ENCODE measurements around the gene TSPAN1.

The TSPAN1 gene

DNA sequence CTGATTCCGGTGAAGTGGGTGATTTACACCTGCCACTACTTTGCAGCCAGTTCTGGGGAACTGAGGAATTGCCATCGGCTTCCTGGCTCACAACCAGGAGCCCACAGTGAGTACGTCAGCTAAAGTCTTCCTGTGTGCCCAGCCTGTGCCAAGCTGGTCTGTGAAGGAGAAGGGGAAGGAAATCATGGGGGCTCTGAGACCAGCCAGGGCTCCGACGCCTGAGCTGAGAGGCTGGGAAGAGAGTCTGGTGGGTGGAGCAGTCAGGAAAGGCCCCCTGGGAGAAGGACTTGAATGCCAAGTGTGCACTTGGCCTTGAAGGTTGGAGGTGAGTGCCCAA lies 29.5 kb downstream of the TSPAN1 start:
- no peak for TF ChIP-seq SIN3A (IDR thresholded peaks at IDR 0.05; ENCODE audit: borderline replicate concordance, insufficient read depth, low read length)
- no peak for TF ChIP-seq TAF1 (IDR thresholded peaks at IDR 0.05; ENCODE audit: borderline replicate concordance, insufficient read depth, low read length)
- TF ChIP-seq, protein P1, sequence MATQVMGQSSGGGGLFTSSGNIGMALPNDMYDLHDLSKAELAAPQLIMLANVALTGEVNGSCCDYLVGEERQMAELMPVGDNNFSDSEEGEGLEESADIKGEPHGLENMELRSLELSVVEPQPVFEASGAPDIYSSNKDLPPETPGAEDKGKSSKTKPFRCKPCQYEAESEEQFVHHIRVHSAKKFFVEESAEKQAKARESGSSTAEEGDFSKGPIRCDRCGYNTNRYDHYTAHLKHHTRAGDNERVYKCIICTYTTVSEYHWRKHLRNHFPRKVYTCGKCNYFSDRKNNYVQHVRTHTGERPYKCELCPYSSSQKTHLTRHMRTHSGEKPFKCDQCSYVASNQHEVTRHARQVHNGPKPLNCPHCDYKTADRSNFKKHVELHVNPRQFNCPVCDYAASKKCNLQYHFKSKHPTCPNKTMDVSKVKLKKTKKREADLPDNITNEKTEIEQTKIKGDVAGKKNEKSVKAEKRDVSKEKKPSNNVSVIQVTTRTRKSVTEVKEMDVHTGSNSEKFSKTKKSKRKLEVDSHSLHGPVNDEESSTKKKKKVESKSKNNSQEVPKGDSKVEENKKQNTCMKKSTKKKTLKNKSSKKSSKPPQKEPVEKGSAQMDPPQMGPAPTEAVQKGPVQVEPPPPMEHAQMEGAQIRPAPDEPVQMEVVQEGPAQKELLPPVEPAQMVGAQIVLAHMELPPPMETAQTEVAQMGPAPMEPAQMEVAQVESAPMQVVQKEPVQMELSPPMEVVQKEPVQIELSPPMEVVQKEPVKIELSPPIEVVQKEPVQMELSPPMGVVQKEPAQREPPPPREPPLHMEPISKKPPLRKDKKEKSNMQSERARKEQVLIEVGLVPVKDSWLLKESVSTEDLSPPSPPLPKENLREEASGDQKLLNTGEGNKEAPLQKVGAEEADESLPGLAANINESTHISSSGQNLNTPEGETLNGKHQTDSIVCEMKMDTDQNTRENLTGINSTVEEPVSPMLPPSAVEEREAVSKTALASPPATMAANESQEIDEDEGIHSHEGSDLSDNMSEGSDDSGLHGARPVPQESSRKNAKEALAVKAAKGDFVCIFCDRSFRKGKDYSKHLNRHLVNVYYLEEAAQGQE (IDR thresholded peaks at IDR 0.05; ENCODE audit: insufficient read depth in 1 of 2, low read depth in 2 of 2, low read length in 2 of 2) = no peak
- TF ChIP-seq POLR2AphosphoS5 (IDR thresholded peaks at IDR 0.05; ENCODE audit: low read depth, low read length) = no peak
- TF ChIP-seq FOXP2 (optimal IDR thresholded peaks at IDR 0.05; ENCODE audit: borderline replicate concordance, extremely low read depth, extremely low read length, insufficient read depth) = no peak

DNA sequence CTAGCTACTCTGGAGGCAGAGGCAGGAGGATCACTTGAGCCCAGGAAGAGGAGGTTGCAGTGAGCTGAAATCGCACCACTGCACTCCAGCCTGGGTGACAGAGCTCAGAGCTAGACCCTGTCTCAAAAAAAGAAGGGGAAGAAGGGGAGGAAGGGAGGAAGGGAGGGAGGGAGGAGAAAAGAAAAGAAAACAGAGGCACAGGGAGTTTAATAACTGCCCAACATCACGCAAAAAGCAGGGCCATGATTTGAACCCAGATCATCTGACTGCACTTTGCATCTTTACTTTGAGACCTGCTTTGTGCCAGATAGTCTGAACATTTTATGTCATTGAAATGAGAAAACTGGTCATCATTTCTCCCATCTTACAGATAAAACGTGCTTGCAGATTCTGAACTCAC lies 30.3 kb downstream of the TSPAN1 start:
- TF ChIP-seq TAF1 (IDR thresholded peaks at IDR 0.05; ENCODE audit: borderline replicate concordance, insufficient read depth, low read length) (no peak), FOXP2 (optimal IDR thresholded peaks at IDR 0.05; ENCODE audit: borderline replicate concordance, extremely low read depth, extremely low read length, insufficient read depth) (no peak), POLR2AphosphoS5 (IDR thresholded peaks at IDR 0.05; ENCODE audit: low read depth, low read length) (no peak), SIN3A (IDR thresholded peaks at IDR 0.05; ENCODE audit: borderline replicate concordance, insufficient read depth, low read length) (no peak)
- TF ChIP-seq, protein P1 (IDR thresholded peaks at IDR 0.05; ENCODE audit: insufficient read depth in 1 of 2, low read depth in 2 of 2, low read length in 2 of 2) = no peak

DNA sequence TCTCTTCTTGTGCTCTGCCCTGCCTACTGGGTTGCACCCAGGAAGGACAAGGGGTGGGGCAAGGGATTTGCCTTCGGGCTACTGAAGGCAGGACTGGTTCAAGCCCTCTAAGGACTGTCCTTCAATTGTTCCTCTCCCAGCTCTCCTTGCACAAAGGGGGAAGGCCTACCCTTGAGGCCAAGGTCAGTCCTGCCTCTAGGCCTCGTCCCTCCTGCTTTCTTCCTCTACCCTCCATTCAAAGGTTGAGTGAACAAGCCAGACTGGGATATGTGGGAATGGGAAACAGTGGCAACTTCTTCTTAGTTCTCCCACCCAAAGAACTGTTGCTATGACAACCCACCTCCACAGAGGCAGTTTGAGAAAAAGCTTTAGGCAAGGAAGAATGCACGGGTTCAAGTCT lies 30.9 kb downstream of the TSPAN1 start:
- no peak for TF ChIP-seq SIN3A (IDR thresholded peaks at IDR 0.05; ENCODE audit: borderline replicate concordance, insufficient read depth, low read length)
- TF ChIP-seq, protein P1 (IDR thresholded peaks at IDR 0.05; ENCODE audit: insufficient read depth in 1 of 2, low read depth in 2 of 2, low read length in 2 of 2) = no peak
- no peak for TF ChIP-seq TAF1 (IDR thresholded peaks at IDR 0.05; ENCODE audit: borderline replicate concordance, insufficient read depth, low read length)
- no peak for TF ChIP-seq POLR2AphosphoS5 (IDR thresholded peaks at IDR 0.05; ENCODE audit: low read depth, low read length)
- no peak for TF ChIP-seq FOXP2 (optimal IDR thresholded peaks at IDR 0.05; ENCODE audit: borderline replicate concordance, extremely low read depth, extremely low read length, insufficient read depth)

DNA sequence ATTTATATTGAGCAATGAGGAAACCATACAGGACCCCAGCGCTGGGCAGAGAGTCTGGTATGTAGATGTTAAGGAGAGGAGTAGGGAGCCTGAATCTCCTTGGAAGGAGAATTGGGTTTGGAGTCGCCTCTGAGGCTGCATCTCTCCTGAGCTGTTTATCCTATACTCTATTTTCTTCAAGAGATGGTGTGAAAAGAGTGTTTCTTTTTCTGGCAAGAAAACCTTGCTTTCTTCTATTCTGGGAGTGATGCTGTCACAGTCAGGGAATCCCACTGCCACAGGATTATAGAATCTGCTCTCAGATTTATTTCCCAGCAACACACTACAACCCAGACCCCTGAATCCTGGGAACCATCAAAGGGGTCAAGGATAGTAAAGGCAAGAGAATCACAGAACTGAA lies 31.5 kb downstream of the TSPAN1 start:
- TF ChIP-seq FOXP2 (optimal IDR thresholded peaks at IDR 0.05; ENCODE audit: borderline replicate concordance, extremely low read depth, extremely low read length, insufficient read depth) (no peak), SIN3A (IDR thresholded peaks at IDR 0.05; ENCODE audit: borderline replicate concordance, insufficient read depth, low read length) (no peak), POLR2AphosphoS5 (IDR thresholded peaks at IDR 0.05; ENCODE audit: low read depth, low read length) (no peak), TAF1 (IDR thresholded peaks at IDR 0.05; ENCODE audit: borderline replicate concordance, insufficient read depth, low read length) (no peak)
- TF ChIP-seq, protein P1 (IDR thresholded peaks at IDR 0.05; ENCODE audit: insufficient read depth in 1 of 2, low read depth in 2 of 2, low read length in 2 of 2) = no peak

DNA sequence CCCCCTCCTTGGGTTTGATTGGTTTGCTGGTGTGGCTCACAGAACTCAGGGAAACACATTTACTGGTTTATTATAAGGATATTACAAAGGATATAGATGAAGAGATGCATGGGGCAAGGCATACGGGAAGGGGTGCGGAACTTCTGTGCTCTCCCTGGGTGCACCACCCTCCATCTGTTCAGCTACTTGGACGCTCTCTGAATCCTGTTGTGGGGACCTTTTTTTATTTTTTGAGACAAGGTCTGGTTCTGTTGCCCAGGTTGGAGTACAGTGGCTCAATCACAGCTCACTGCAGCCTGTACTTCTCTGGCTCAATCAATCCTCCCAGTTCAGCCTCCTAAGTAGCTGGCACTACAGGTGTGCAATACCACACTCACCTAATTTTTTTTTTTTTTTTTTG lies 35.7 kb downstream of the TSPAN1 start:
- no peak for TF ChIP-seq TAF1 (IDR thresholded peaks at IDR 0.05; ENCODE audit: borderline replicate concordance, insufficient read depth, low read length)
- TF ChIP-seq SIN3A (IDR thresholded peaks at IDR 0.05; ENCODE audit: borderline replicate concordance, insufficient read depth, low read length) = no peak
- TF ChIP-seq, protein P1 (IDR thresholded peaks at IDR 0.05; ENCODE audit: insufficient read depth in 1 of 2, low read depth in 2 of 2, low read length in 2 of 2) = no peak
- no peak for TF ChIP-seq POLR2AphosphoS5 (IDR thresholded peaks at IDR 0.05; ENCODE audit: low read depth, low read length)
- TF ChIP-seq FOXP2 (optimal IDR thresholded peaks at IDR 0.05; ENCODE audit: borderline replicate concordance, extremely low read depth, extremely low read length, insufficient read depth) = no peak
